Liver (tissue), 3 donors: Measurements from ENCODE around the gene GNAI3.
A peak's percentile ranks its signal among the peaks of the same experiment; 100 is the strongest.

Experiments used
- GABPA ChIP-seq, 2 donors: IDR thresholded peaks in 1 of 2; conservative IDR thresholded peaks in 1 of 2; 2 replicates each; pipeline ENCODE4 v1.6.1; 2016; ENCODE audit warnings: antibody characterized with exemption in 2 of 2, mild to moderate bottlenecking in 1 of 2, moderate library complexity in 1 of 2
- RAD21 ChIP-seq, 2 donors: IDR thresholded peaks; 2 replicates each; pipeline ENCODE4 v1.6.1; 2016; ENCODE audit warnings: antibody characterized with exemption in 2 of 2, mild to moderate bottlenecking in 2 of 2
- YY1 ChIP-seq: IDR thresholded peaks from 2 replicates; pipeline ENCODE4 v1.6.1; 2016; ENCODE audit warnings: antibody characterized with exemption, mild to moderate bottlenecking
- TF ChIP-seq, protein P1 (sequence below): fragments of 150-350 bp; IDR thresholded peaks from 2 replicates; pipeline ENCODE4 v1.5.1; 2017; ENCODE audit warnings: improper control_type of control experiment, low read depth, low read length; ENCODE audit not compliant: missing input control
- donor health status: healthy.
- donor health status: healthy.

DNA sequence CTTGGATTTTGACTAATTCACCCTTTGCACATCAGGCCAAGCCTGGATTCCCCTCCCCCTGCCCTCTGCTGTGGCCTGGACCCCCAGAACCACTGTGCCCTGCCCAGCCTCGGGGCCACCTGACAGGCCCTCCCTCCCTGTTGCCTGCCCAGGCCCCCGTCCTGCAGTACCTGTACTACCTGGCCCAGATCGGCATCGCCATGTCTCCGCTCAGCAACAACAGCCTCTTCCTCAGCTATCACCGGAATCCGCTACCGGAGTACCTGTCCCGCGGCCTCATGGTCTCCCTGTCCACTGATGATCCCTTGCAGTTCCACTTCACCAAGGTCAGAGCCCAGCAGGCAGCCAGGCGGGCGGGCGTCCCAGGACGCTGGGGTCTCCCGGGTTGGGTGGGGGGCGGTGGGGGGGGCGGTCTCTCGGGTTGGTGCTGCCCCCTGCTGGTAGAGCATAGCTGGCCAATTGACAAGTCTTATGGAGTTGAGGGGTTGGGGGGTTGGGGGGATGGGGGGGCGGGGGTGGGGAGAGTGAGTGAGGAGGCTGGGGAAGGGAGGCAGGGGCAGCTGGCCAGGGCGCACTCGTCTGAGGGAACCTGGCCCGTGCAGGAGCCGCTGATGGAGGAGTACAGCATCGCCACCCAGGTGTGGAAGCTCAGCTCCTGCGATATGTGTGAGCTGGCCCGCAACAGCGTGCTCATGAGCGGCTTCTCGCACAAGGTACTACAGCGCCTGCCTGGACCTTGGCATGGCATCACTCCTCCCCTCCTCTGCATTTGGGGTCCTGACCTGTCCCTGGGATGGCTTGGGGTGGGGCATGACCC, 81.9 kb downstream of the GNAI3 start:
- TF ChIP-seq, protein P1, sequence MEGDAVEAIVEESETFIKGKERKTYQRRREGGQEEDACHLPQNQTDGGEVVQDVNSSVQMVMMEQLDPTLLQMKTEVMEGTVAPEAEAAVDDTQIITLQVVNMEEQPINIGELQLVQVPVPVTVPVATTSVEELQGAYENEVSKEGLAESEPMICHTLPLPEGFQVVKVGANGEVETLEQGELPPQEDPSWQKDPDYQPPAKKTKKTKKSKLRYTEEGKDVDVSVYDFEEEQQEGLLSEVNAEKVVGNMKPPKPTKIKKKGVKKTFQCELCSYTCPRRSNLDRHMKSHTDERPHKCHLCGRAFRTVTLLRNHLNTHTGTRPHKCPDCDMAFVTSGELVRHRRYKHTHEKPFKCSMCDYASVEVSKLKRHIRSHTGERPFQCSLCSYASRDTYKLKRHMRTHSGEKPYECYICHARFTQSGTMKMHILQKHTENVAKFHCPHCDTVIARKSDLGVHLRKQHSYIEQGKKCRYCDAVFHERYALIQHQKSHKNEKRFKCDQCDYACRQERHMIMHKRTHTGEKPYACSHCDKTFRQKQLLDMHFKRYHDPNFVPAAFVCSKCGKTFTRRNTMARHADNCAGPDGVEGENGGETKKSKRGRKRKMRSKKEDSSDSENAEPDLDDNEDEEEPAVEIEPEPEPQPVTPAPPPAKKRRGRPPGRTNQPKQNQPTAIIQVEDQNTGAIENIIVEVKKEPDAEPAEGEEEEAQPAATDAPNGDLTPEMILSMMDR, result peak; percentile 9
- TF ChIP-seq YY1 (no peak), RAD21 (IDR thresholded peaks at IDR 0.05) (no peak), GABPA (IDR thresholded peaks at IDR 0.05 in 1 of 2, conservative IDR thresholded peaks at IDR 0.05 in 1 of 2) (no peak)
